Keratinocyte (primary cell): ENCODE data around the gene SAPCD1. TPM values are rescaled to one million over a fixed set of nuclear protein-coding genes. Genes with fewer than 3 reads are reported as not detected.

Experiments used
- DNase-seq: peaks from one replicate; pipeline ENCODE4 v3.0.0-alpha.2; 2011; ENCODE audit warnings: low read depth, missing footprints, low spot score
- FAIRE-seq: peaks from 2 replicates; lab custom pipeline; 2011; peaks lifted over from hg19 to GRCh38; lab: Jason Lieb, UNC
- H2AFZ ChIP-seq: 2 replicates; pipeline ENCODE4 v1.6.0; 2012; ENCODE audit warnings: low read length, control low read depth, inconsistent platforms; ENCODE audit not compliant: control insufficient read depth
- H3K27ac ChIP-seq: 2 replicates; pipeline ENCODE4 v1.5.1; 2011; ENCODE audit warnings: low read length; ENCODE audit not compliant: control insufficient read depth, insufficient read depth
- H3K27me3 ChIP-seq: 3 replicates; pipeline ENCODE4 v1.6.0; 2011; ENCODE audit warnings: low read length; ENCODE audit not compliant: control insufficient read depth, insufficient read depth; ENCODE audit errors: extremely low read depth
- H3K36me3 ChIP-seq, 2 experiments: 2 replicates in 1 of 2; 3 replicates in 1 of 2; pipeline ENCODE4 v1.5.1; 2011; ENCODE audit warnings: low read length in 2 of 2, mild to moderate bottlenecking in 1 of 2; ENCODE audit not compliant: control insufficient read depth in 2 of 2, insufficient read depth in 2 of 2; ENCODE audit errors: extremely low read depth in 1 of 2
- H3K4me1 ChIP-seq: 3 replicates; pipeline ENCODE4 v1.5.1; 2011; ENCODE audit warnings: low read length; ENCODE audit not compliant: control insufficient read depth, insufficient read depth; ENCODE audit errors: extremely low read depth
- H3K4me2 ChIP-seq: 3 replicates; pipeline ENCODE4 v1.6.0; 2011; ENCODE audit warnings: low read depth, low read length; ENCODE audit not compliant: control insufficient read depth, insufficient read depth; ENCODE audit errors: extremely low read depth
- H3K4me3 ChIP-seq, 3 experiments: fragments of 200-600 bp in 1 of 3; sonication (generic) in 1 of 3; 2 replicates in 2 of 3; 3 replicates in 1 of 3; pipeline ENCODE4 v1.5.1; 2011 to 2016; ENCODE audit warnings: low read length in 3 of 3, mild to moderate bottlenecking in 3 of 3, control low read depth in 2 of 3, inconsistent platforms in 1 of 3, low read depth in 1 of 3, mixed read lengths in 1 of 3, mixed run types in 1 of 3, moderate library complexity in 1 of 3; ENCODE audit not compliant: control insufficient read depth in 2 of 3, insufficient read depth in 2 of 3; ENCODE audit errors: extremely low read depth in 1 of 3
- H3K79me2 ChIP-seq: 2 replicates; pipeline ENCODE4 v1.6.0; 2012; ENCODE audit warnings: low read length; ENCODE audit not compliant: control insufficient read depth, insufficient read depth
- H3K9ac ChIP-seq: 3 replicates; pipeline ENCODE4 v1.6.0; 2011; ENCODE audit warnings: low read length; ENCODE audit not compliant: control insufficient read depth, insufficient read depth; ENCODE audit errors: extremely low read depth
- H3K9me1 ChIP-seq: 3 replicates; pipeline ENCODE4 v1.6.0; 2011; ENCODE audit warnings: low read length; ENCODE audit not compliant: control insufficient read depth, insufficient read depth; ENCODE audit errors: extremely low read depth
- H3K9me3 ChIP-seq: 2 replicates; pipeline ENCODE4 v1.5.1; 2012; ENCODE audit warnings: low read depth, low read length; ENCODE audit not compliant: control insufficient read depth
- H4K20me1 ChIP-seq: 3 replicates; pipeline ENCODE4 v1.6.0; 2011; ENCODE audit warnings: low read length; ENCODE audit not compliant: control insufficient read depth, insufficient read depth; ENCODE audit errors: extremely low read depth
- EZH2 ChIP-seq: IDR thresholded peaks from one replicate; pipeline ENCODE4 v1.6.1; 2012; ENCODE audit warnings: inconsistent platforms, mild to moderate bottlenecking, low read length, moderate library complexity
- dilution Hi-C: fragments of 300-500 bp; cut with MboI; formaldehyde crosslinking; loops from one replicate; pipeline ENCODE4 v1.7.0; 2020; ENCODE audit warnings: low sequenced_read_pairs; ENCODE audit not compliant: extremely low pct_ligation_motif_present
- polyA minus RNA-seq, 3 experiments: library from RNA; depleted of rRNA, polyadenylated mRNA; stranded (reverse); fragments of >200 nt; gene quantifications; 1 replicate in 1 of 3; 2 replicates in 1 of 3; 3 replicates in 1 of 3; pipeline ENCODE4 v1.2.3, GENCODE V29; 2011
- polyA plus RNA-seq, 5 experiments: library from polyadenylated mRNA; depleted of rRNA in 3 of 5; stranded (reverse) in 3 of 5; stranded (forward) in 1 of 5; unstranded in 1 of 5; fragments of >200 nt; gene quantifications; 1 replicate in 1 of 5; 2 replicates in 3 of 5; 3 replicates in 1 of 5; pipeline versions ENCODE4 v1.2.1 to v1.2.3, GENCODE V29; 2011 to 2012; ENCODE audit warnings: missing spikeins in 2 of 5, low read depth in 1 of 5, low replicate concordance in 1 of 5
- TF ChIP-seq, protein P1 (sequence below), 3 experiments: IDR thresholded peaks in 1 of 3; conservative IDR thresholded peaks in 1 of 3; optimal IDR thresholded peaks in 1 of 3; 2 replicates in 2 of 3; 3 replicates in 1 of 3; pipeline versions ENCODE3 to v1.5.1; 2011; ENCODE audit warnings: low read length in 3 of 3, mild to moderate bottlenecking in 3 of 3, moderate library complexity in 2 of 3, control low read depth in 1 of 3, inconsistent platforms in 1 of 3; ENCODE audit not compliant: insufficient read depth in 2 of 3; ENCODE audit errors: extremely low read depth in 1 of 3

SAPCD1 gene
- polyA plus RNA-seq = 1.1 to 2.1 TPM (median 1.7 TPM) in 3 replicates
- 0.39 TPM for polyA plus RNA-seq (2011; ENCODE audit: low read depth)
- polyA plus RNA-seq (2011; cell fraction: cytosol; rRNA removed) = 0.13 and 0.23 TPM in 2 replicates
- polyA plus RNA-seq (2011; cell fraction: nucleus; rRNA removed) = 11.5 and 12.2 TPM in 2 replicates
- 0.95 and 2.7 TPM in 2 replicates for polyA plus RNA-seq (2012; ENCODE audit: low replicate concordance)
- polyA minus RNA-seq = not detected in 3 replicates
- polyA minus RNA-seq (2011; cell fraction: cytosol; rRNA and poly(A)+ RNA removed) = not detected
- polyA minus RNA-seq (2011; cell fraction: nucleus; rRNA and poly(A)+ RNA removed) = not detected in 2 replicates

DNA sequence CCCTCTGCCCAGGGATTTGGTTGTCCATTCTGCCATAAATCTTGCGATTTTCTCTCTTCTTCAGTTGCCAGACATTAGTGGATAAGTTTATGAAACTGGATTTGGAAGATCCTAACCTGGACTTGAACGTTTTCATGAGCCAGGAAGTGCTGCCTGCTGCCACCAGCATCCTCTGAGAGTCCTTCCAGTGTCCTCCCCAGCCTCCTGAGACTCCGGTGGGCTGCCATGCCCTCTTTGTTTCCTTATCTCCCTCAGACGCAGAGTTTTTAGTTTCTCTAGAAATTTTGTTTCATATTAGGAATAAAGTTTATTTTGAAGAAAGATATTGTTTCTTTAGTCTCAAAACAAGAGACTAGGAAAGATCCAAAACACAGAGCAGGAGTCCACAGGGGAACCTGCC is at the start of gene SAPCD1:
TSS of gene SAPCD1 (plus strand) at position 301 of the 400 bp plus-strand sequence. CDS start 399 bp downstream, outside the sequence.
- no peaks in the 10 kb centered on the region for H3K79me2 ChIP-seq
- H3K27me3 ChIP-seq = no peaks in the 10 kb centered on the region
- H3K27ac ChIP-seq = no peak within 1 kb of the TSS
- no peak within 1 kb of the TSS for H3K9ac ChIP-seq
- no peaks in the 10 kb centered on the region for H4K20me1 ChIP-seq
- peaks cover 5% of the 10 kb centered on the region for H3K4me1 ChIP-seq
- H3K4me3 ChIP-seq = no peak within 1 kb of the TSS
- dilution Hi-C loops = no loop called here
- FAIRE-seq (no peak), DNase-seq (no peak)
- no peak within 1 kb of the TSS for H2AFZ ChIP-seq
- peaks cover 6 to 13% of the 10 kb centered on the region in 2 experiments for H3K36me3 ChIP-seq
- no peaks in the 10 kb centered on the region for H3K9me1 ChIP-seq
- TF ChIP-seq, protein P1, sequence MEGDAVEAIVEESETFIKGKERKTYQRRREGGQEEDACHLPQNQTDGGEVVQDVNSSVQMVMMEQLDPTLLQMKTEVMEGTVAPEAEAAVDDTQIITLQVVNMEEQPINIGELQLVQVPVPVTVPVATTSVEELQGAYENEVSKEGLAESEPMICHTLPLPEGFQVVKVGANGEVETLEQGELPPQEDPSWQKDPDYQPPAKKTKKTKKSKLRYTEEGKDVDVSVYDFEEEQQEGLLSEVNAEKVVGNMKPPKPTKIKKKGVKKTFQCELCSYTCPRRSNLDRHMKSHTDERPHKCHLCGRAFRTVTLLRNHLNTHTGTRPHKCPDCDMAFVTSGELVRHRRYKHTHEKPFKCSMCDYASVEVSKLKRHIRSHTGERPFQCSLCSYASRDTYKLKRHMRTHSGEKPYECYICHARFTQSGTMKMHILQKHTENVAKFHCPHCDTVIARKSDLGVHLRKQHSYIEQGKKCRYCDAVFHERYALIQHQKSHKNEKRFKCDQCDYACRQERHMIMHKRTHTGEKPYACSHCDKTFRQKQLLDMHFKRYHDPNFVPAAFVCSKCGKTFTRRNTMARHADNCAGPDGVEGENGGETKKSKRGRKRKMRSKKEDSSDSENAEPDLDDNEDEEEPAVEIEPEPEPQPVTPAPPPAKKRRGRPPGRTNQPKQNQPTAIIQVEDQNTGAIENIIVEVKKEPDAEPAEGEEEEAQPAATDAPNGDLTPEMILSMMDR (optimal IDR thresholded peaks at IDR 0.05 in 1 of 3, IDR thresholded peaks at IDR 0.05 in 1 of 3, conservative IDR thresholded peaks at IDR 0.05 in 1 of 3; ENCODE audit: extremely low read depth in 1 of 3, insufficient read depth in 2 of 3, low read length in 3 of 3) = no peak
- no peak for TF ChIP-seq EZH2
- no peaks in the 10 kb centered on the region for H3K9me3 ChIP-seq
- no peak within 1 kb of the TSS for H3K4me2 ChIP-seq

DNA sequence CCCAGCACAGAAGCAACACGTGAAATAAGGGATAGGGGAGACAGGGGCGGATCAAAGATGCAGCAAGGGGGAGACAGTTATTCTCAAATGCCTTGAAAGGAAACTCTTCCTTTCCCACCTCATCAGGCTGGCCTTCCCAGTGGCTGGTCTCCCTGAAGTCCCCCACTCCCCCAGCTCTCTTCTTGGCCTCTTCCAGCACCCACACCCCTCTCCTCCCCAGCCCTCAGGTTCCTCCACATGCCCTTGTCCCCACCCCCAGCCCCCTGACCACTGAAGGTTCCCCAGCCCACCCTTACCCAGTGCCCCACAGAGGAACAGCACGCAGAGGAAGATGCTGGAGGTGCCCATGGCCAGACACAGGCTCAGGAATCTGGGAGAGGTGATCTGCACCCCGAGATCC is 49.0 kb upstream of the SAPCD1 start:
- H4K20me1 ChIP-seq = no peaks in the 10 kb centered on the region
- peaks cover 33% of the 10 kb centered on the region for H3K4me1 ChIP-seq
- no peaks in the 10 kb centered on the region for H3K9me3 ChIP-seq
- H3K4me3 ChIP-seq = no peak overlapping the region
- H2AFZ ChIP-seq = no peak overlapping the region
- no peak overlapping the region for H3K9ac ChIP-seq
- no peaks in the 10 kb centered on the region for H3K9me1 ChIP-seq
- TF ChIP-seq, protein P1 (optimal IDR thresholded peaks at IDR 0.05 in 1 of 3, IDR thresholded peaks at IDR 0.05 in 1 of 3, conservative IDR thresholded peaks at IDR 0.05 in 1 of 3; ENCODE audit: extremely low read depth in 1 of 3, insufficient read depth in 2 of 3, low read length in 3 of 3) = no peak
- no peak for TF ChIP-seq EZH2
- H3K36me3 ChIP-seq = no peaks in the 10 kb centered on the region
- no peak overlapping the region for H3K4me2 ChIP-seq
- H3K79me2 ChIP-seq = no peaks in the 10 kb centered on the region
- FAIRE-seq (no peak), DNase-seq (no peak)
- H3K27me3 ChIP-seq = no peaks in the 10 kb centered on the region
- dilution Hi-C loops = no loop called here
- no peak overlapping the region for H3K27ac ChIP-seq
